Measurements from ENCODE around the gene GP1BB.

The GP1BB gene

DNA sequence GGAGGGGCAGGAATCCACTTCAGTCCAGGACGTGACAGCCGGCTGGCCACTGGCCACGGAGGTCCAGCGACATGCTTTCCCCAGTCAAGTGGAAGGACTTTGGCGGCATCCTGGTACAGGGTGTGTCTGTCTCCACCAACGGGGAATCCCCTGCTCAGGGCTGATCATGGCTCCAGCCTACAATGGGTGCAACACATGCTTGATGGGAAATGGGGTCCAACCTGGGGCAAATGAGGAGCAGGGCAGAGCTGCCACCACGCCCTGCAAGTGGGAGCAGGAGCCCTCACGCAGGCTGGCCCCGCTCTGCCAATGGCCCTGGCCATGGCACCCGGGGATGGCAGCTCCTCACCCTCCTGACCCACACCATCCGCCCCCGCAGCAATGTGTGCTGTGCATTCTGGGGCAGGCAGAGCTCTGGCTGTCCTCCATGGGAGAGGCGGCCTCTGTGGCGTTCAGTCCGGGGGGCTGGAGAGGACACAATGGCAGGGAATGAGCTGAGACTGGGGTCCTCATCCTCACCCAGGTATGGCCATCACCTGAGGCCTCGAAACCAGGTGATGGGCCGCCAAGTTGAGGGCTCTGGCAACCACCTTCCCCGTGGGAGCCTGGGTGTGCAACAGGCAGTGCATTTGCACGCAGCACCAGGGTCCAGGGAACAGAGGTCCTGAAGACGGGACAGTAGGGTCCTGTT lies 14.9 kb upstream of the GP1BB start:
- H3K4me1 ChIP-seq (ENCODE audit: control insufficient read depth in 1 of 2, insufficient read depth in 2 of 2, low read length in 2 of 2) = peaks cover 0 to 5% of the 10 kb centered on the region in 2 donors
- no peaks in the 10 kb centered on the region for H3K36me3 ChIP-seq (ENCODE audit: control insufficient read depth in 1 of 2, insufficient read depth in 2 of 2, low read length in 2 of 2)
- H3K9me3 ChIP-seq (ENCODE audit: control insufficient read depth in 1 of 2, low read length in 2 of 2) = no peaks in the 10 kb centered on the region
- H3K4me3 ChIP-seq (ENCODE audit: low read depth in 1 of 2, low read length in 2 of 2) = no peak overlapping the region
- H3K27ac ChIP-seq (ENCODE audit: low read length) = no peak overlapping the region
- no peaks in the 10 kb centered on the region for H3K27me3 ChIP-seq (ENCODE audit: low read depth, low read length)

DNA sequence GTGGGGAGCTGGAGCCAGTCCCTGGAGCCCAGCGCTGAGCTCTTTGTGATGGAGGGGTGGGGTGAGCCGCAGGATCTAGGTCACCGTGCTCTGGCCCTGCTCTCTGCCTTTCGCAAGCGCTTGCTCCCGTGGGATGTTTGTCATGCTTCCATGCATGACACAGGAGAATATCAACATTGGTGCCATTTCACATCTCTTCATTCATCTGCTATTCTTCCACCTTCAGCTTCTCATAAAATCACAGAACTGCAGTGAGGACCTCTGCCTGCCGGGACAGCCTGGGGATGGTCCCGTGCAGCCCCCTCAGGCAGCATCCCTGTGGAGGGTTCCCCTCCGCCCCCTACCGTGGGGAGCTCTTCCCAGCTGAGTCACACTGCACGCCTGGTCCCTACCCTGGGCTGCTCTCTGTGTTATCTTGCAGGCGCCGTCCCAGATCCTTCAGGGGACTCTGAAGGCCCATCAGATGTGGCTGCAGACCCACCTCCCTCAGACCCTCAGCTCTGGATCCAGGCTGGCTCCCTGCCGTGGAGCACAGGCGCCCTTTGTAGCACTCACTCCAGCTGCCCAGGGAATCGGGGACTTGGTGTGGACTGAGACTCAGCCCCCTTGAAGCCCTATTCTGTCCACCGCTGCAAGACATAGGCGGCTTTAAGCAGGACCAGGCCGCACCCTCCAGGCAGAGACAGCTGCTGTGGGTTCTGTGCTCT lies 14.1 kb upstream of the GP1BB start:
- Histone ChIP-seq H3K4me1 (ENCODE audit: control insufficient read depth in 1 of 2, insufficient read depth in 2 of 2, low read length in 2 of 2) (peaks cover 0 to 10% of the 10 kb centered on the region in 2 donors), H3K27me3 (ENCODE audit: low read depth, low read length) (no peaks in the 10 kb centered on the region), H3K36me3 (ENCODE audit: control insufficient read depth in 1 of 2, insufficient read depth in 2 of 2, low read length in 2 of 2) (no peaks in the 10 kb centered on the region), H3K9me3 (ENCODE audit: control insufficient read depth in 1 of 2, low read length in 2 of 2) (no peaks in the 10 kb centered on the region), H3K4me3 (ENCODE audit: low read depth in 1 of 2, low read length in 2 of 2) (no peak overlapping the region), H3K27ac (ENCODE audit: low read length) (no peak overlapping the region)

DNA sequence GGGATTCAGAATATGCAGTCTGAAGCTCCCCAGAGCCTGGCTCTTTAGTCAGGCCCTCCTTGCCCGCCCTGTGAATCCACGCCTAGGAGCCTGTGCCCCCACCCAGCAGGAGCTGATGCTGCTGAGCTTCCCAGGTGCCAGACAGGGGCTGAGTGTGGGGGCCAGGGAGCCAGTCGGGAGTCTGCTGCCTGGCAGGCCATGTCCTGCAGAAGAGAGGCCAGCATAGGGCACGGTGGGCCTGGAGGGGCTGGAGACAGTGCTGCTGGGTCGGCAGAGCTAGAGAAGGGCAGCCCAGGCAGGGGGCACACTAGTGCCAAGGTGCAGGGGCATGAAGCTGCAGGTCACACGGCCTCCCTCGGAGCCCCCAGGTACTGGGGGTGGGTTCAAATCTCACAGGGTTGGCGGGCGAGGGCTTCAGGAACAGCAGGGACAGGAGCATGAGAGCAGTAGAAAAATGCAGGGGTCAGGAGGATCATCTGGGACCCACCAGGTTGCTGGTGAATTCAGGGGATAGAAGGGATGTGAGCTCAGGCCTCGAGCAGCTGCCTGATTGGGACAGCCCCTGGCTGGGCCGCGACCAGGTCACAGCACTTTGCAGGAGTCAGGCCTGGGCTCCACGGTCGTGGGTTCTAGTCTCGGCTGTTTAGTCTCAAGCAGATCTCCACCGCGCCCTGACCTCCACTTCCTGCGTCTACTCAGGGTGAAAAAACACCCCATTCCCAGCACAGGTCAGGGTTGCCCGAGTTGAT lies 13.1 kb upstream of the GP1BB start:
- H3K27me3 ChIP-seq (ENCODE audit: low read depth, low read length) = no peaks in the 10 kb centered on the region
- no peak overlapping the region for H3K4me3 ChIP-seq (ENCODE audit: low read depth in 1 of 2, low read length in 2 of 2)
- H3K36me3 ChIP-seq (ENCODE audit: control insufficient read depth in 1 of 2, insufficient read depth in 2 of 2, low read length in 2 of 2) = no peaks in the 10 kb centered on the region
- peaks cover 0 to 16% of the 10 kb centered on the region in 2 donors for H3K4me1 ChIP-seq (ENCODE audit: control insufficient read depth in 1 of 2, insufficient read depth in 2 of 2, low read length in 2 of 2)
- no peaks in the 10 kb centered on the region for H3K9me3 ChIP-seq (ENCODE audit: control insufficient read depth in 1 of 2, low read length in 2 of 2)
- H3K27ac ChIP-seq (ENCODE audit: low read length) = no peak overlapping the region

DNA sequence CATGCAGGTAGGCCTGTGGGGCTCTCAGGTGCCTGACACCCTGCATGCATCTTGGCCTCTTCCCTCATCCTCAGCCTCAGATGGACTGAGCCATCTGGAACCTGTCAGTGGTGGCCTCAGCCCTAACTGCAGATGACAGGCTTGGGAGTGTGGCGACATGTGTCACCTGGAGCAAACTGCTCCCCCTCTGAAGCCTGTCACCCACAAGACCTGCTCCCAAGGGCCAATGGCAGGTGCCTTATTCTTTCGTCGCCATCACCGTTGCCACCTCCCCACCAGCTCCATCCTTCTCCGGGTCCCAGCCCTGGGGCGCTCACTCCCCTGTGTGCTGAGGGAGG lies 12.6 kb upstream of the GP1BB start:
- Histone ChIP-seq H3K4me1 (ENCODE audit: control insufficient read depth in 1 of 2, insufficient read depth in 2 of 2, low read length in 2 of 2) (peaks cover 0 to 16% of the 10 kb centered on the region in 2 donors), H3K27ac (ENCODE audit: low read length) (no peak overlapping the region), H3K27me3 (ENCODE audit: low read depth, low read length) (no peaks in the 10 kb centered on the region), H3K9me3 (ENCODE audit: control insufficient read depth in 1 of 2, low read length in 2 of 2) (no peaks in the 10 kb centered on the region), H3K4me3 (ENCODE audit: low read depth in 1 of 2, low read length in 2 of 2) (no peak overlapping the region), H3K36me3 (ENCODE audit: control insufficient read depth in 1 of 2, insufficient read depth in 2 of 2, low read length in 2 of 2) (no peaks in the 10 kb centered on the region)

DNA sequence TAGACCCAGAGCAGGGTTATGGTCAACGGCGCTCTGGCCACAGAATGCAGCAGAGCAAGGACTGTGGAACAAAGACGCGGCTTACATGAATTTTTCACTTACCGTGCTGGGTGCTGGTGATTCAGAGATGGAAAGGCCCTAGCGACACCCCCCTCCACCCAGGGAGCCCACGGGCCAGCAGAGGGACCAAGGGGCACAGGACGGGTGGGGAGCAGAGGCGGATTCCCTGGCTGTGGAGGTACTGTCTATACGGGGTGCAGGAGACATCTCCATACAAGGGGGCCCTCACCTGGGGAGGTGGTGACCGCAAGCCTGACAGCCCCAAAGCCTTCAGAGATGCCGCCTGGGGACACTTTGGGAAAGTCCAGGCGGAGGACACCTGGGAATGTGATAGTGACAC lies 10.1 kb upstream of the GP1BB start:
- H3K27ac ChIP-seq (ENCODE audit: low read length) = no peak overlapping the region

DNA sequence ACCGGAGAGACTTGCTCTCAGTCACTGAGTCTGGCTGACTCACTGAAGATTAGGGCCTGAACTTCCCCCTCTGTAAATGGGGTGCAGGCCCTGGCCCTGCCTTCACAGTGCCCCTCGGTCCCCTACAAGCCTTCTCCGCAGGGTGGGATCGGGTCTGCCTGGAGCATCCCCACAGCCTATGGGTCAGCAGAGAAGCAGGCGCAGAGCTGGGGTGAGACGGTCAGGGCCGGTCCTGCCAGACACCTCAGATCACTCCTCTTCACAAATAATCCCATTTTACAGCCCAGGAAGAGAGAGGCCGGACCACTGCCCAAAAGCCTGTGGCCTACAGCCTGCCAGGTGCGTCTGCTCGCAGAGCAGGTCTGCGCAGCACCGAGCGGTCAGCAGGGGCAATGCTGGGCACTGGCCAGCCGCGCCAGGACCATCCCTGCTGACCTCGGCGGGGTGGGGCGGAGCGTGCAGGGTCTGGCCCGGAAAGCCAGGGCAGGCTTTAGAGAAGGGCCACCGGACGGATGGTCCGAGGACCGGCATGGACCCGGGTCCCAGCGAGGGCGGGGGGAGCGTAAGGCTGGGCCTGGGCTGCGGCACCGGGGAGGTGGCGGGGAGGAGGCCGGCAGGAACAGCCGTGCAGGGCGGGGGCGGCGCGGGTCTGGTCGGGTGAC lies 9.6 kb upstream of the GP1BB start:
- Histone ChIP-seq H3K9me3 (ENCODE audit: control insufficient read depth in 1 of 2, low read length in 2 of 2) (no peaks in the 10 kb centered on the region), H3K27ac (ENCODE audit: low read length) (no peak overlapping the region), H3K36me3 (ENCODE audit: control insufficient read depth in 1 of 2, insufficient read depth in 2 of 2, low read length in 2 of 2) (no peaks in the 10 kb centered on the region), H3K4me3 (ENCODE audit: low read depth in 1 of 2, low read length in 2 of 2) (peak overlapping the region; percentile 11 to 64), H3K4me1 (ENCODE audit: control insufficient read depth in 1 of 2, insufficient read depth in 2 of 2, low read length in 2 of 2) (peaks cover 0 to 24% of the 10 kb centered on the region in 2 donors), H3K27me3 (ENCODE audit: low read depth, low read length) (no peaks in the 10 kb centered on the region)

More for the DNA sequence above, 10.1 kb upstream of the GP1BB start:
- no peaks in the 10 kb centered on the region for H3K27me3 ChIP-seq (ENCODE audit: low read depth, low read length)
- no peak overlapping the region for H3K4me3 ChIP-seq (ENCODE audit: low read depth in 1 of 2, low read length in 2 of 2)
- H3K9me3 ChIP-seq (ENCODE audit: control insufficient read depth in 1 of 2, low read length in 2 of 2) = no peaks in the 10 kb centered on the region
- H3K36me3 ChIP-seq (ENCODE audit: control insufficient read depth in 1 of 2, insufficient read depth in 2 of 2, low read length in 2 of 2) = no peaks in the 10 kb centered on the region
- H3K4me1 ChIP-seq (ENCODE audit: control insufficient read depth in 1 of 2, insufficient read depth in 2 of 2, low read length in 2 of 2) = peaks cover 0 to 24% of the 10 kb centered on the region in 2 donors

DNA sequence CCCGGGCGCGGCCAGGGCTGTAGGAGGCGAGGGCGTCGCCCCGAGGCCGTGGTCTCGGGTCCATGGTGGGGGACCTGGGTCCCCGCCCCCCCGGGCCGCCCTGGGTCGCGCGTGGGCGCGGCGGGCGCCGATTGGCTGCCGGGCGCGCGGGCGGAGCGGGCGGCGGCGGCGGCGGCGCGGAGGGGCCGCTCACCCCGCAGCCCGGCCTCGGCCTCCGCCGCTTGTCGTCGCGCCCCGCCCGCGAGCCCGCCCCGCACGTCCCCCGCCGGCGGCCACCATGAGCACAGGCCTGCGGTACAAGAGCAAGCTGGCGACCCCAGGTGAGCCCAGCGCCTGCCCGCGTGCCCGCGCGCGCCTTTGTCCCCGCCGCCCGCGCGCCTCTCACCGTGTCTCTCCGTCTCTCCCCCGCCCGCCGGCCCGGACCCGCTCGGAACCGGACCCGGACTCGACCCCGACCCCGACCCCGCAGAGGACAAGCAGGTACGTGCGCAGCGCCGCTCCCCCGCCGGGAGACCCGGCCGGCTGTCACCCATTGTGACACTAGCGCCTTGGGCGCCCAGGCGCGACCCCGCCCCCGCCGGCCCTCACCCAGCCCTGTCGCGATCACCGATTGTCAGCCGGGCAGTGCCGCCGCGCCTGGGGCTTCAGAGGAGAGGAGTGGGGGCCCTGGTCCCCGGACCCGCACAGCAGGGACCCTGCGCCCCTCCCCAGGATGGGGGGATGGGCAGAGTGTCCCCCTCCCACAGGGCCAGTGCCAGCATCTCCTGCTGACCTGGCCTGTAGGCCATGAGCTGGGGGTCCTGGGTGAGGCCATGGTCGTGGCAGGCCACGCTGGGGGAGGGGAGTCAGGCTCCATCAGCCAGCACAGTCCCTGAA lies 8.8 kb upstream of the GP1BB start, which contains the start of gene SEPTIN5:
Gene SEPTIN5, plus strand, starts transcription at position 192 of the 876 bp plus-strand sequence. Its CDS starts 86 bp downstream, at position 278.
- Histone ChIP-seq H3K4me3 (ENCODE audit: low read depth in 1 of 2, low read length in 2 of 2) (peak within 1 kb of the TSS; percentile 16 to 80), H3K9me3 (ENCODE audit: control insufficient read depth in 1 of 2, low read length in 2 of 2) (no peaks in the 10 kb centered on the region), H3K27me3 (ENCODE audit: low read depth, low read length) (no peaks in the 10 kb centered on the region), H3K36me3 (ENCODE audit: control insufficient read depth in 1 of 2, insufficient read depth in 2 of 2, low read length in 2 of 2) (no peaks in the 10 kb centered on the region), H3K4me1 (ENCODE audit: control insufficient read depth in 1 of 2, insufficient read depth in 2 of 2, low read length in 2 of 2) (peaks cover 0 to 29% of the 10 kb centered on the region in 2 donors), H3K27ac (ENCODE audit: low read length) (no peak within 1 kb of the TSS)

DNA sequence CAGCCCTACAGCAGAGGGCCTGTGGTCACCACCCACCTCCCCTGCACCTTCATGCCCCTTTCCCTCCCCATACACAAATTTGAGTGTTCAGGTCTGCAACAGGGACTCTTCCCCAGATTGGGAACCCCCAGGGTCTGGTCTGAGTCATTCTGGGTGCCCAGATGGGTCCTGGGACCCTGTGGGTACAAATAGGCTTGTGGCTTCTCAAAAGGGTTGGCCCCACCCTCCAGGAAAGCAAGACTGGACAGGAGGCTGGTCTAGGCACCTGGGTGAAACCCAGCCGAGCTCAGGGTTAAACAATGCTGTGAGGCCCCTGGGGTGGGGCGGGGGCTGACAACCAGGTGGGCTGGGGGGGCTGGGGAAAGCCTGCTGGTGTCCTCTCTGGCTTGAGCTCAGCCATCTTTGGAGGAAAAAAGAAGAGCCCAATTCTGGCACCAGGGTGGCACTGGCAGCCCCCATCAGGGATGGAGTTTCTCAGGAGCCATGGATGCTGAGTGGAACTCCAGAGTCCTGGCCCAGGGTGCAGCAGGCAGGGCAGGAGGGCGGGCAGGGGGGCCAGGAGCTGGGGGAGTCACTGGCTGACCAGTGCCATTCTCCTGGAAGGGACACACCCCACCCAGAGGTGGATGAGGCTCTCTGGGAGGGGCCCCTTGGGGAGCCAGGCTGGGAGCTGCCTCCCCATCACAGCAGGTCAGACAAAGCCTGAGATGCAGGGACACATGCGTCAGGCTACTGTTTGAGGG lies 8.0 kb upstream of the GP1BB start:
- no peaks in the 10 kb centered on the region for H3K9me3 ChIP-seq (ENCODE audit: control insufficient read depth in 1 of 2, low read length in 2 of 2)
- no peaks in the 10 kb centered on the region for H3K27me3 ChIP-seq (ENCODE audit: low read depth, low read length)
- peaks cover 0 to 7% of the 10 kb centered on the region in 2 donors for H3K36me3 ChIP-seq (ENCODE audit: control insufficient read depth in 1 of 2, insufficient read depth in 2 of 2, low read length in 2 of 2)
- H3K27ac ChIP-seq (ENCODE audit: low read length) = no peak overlapping the region
- H3K4me3 ChIP-seq (ENCODE audit: low read depth in 1 of 2, low read length in 2 of 2) = peak overlapping the region; percentile 16 to 80
- H3K4me1 ChIP-seq (ENCODE audit: control insufficient read depth in 1 of 2, insufficient read depth in 2 of 2, low read length in 2 of 2) = peaks cover 0 to 29% of the 10 kb centered on the region in 2 donors

DNA sequence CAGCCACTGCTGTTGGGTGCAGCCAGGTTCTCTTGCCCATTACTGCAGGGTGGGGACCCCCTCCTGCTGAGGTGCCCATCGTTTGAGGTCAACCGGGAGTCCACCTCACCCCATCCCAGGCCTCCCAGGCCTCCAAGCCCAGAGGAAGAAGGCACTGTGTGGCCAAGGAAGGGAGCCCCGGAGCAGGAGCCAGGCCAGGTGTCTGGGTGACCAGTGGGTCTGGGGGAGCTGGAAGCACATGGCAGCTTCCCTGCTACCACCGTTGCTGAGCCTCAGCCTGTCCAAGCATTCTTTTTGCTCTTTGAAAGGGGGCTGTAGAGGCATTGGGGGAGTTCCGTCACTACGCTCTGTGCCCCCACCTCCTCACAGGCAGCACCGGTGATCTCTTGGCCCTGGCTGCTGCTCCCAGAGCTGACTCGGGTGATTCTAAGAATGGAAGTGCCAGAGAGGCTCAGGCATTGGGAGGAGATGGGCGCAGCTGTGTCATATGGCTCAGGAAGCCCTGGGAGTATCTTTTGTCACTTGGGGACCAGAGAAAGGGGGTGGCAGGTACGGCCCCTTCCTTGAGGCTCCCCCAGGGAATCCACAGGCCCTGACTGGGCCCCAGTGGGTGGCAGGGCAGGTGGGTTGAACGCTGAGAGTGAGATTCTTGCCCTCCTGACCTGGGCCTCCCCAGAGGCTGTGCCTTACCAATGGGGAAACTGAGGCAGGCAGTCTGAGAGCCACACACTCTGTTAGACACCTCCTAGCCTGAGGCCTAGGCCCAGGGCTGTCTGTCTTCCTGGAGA lies 7.1 kb upstream of the GP1BB start:
- Histone ChIP-seq H3K27ac (ENCODE audit: low read length) (no peak overlapping the region), H3K4me1 (ENCODE audit: control insufficient read depth in 1 of 2, insufficient read depth in 2 of 2, low read length in 2 of 2) (peaks cover 0 to 29% of the 10 kb centered on the region in 2 donors), H3K9me3 (ENCODE audit: control insufficient read depth in 1 of 2, low read length in 2 of 2) (no peaks in the 10 kb centered on the region), H3K36me3 (ENCODE audit: control insufficient read depth in 1 of 2, insufficient read depth in 2 of 2, low read length in 2 of 2) (peaks cover 0 to 15% of the 10 kb centered on the region in 2 donors), H3K27me3 (ENCODE audit: low read depth, low read length) (no peaks in the 10 kb centered on the region), H3K4me3 (ENCODE audit: low read depth in 1 of 2, low read length in 2 of 2) (no peak overlapping the region)
